ENCODE data around the gene OAS3. TPM values are rescaled to one million over a fixed set of nuclear protein-coding genes. Genes with fewer than 3 reads are reported as not detected.

The OAS3 gene
- total RNA-seq, 1 experiment from 2014 or later, result 17.4 TPM

GRCh38 chr12:112946236-112947000, 8.1 kb downstream of the OAS3 start:
- Histone ChIP-seq H2AFZ (no peak overlapping the region), H3K27ac (no peak overlapping the region), H3K36me3 (ENCODE audit: low read depth) (no peaks in the 10 kb centered on the region), H3K4me3 (no peak overlapping the region), H3F3A (ENCODE audit: insufficient read depth, low read depth) (no peaks in the 10 kb centered on the region), H3K4me2 (no peak overlapping the region), H3K9me2 (ENCODE audit: insufficient read depth) (no peaks in the 10 kb centered on the region), H3K27me3 (ENCODE audit: insufficient read depth, low read depth) (no peaks in the 10 kb centered on the region), H4K20me1 (ENCODE audit: insufficient read depth) (no peaks in the 10 kb centered on the region), H3K79me2 (ENCODE audit: low read depth) (no peaks in the 10 kb centered on the region), H3K4me1 (replicated peaks; ENCODE audit: insufficient read depth) (no peaks in the 10 kb centered on the region), H3K9me3 (ENCODE audit: insufficient read depth, low read depth) (no peaks in the 10 kb centered on the region)
- ChIA-PET POLR2A (ENCODE audit: unreplicated experiment) (no interaction called here), CTCF (no interaction called here)
- BruUV-seq (replicated peaks), result no TSS peak
- TF ChIP-seq EZH2 (IDR thresholded peaks at IDR 0.05; ENCODE audit: low read depth), result no peak
- TF ChIP-seq, protein P1, sequence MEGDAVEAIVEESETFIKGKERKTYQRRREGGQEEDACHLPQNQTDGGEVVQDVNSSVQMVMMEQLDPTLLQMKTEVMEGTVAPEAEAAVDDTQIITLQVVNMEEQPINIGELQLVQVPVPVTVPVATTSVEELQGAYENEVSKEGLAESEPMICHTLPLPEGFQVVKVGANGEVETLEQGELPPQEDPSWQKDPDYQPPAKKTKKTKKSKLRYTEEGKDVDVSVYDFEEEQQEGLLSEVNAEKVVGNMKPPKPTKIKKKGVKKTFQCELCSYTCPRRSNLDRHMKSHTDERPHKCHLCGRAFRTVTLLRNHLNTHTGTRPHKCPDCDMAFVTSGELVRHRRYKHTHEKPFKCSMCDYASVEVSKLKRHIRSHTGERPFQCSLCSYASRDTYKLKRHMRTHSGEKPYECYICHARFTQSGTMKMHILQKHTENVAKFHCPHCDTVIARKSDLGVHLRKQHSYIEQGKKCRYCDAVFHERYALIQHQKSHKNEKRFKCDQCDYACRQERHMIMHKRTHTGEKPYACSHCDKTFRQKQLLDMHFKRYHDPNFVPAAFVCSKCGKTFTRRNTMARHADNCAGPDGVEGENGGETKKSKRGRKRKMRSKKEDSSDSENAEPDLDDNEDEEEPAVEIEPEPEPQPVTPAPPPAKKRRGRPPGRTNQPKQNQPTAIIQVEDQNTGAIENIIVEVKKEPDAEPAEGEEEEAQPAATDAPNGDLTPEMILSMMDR (conservative IDR thresholded peaks at IDR 0.05), result no peak
- no peak for DNase-seq
- intact Hi-C loops (cut with micrococcal nuclease; ENCODE audit: unreplicated experiment), result no loop called here

- Histone ChIP-seq H3K9me3 (ENCODE audit: insufficient read depth, low read depth) (no peaks in the 10 kb centered on the region), H3K4me3 (no peak overlapping the region), H3K27ac (no peak overlapping the region), H4K20me1 (ENCODE audit: insufficient read depth) (no peaks in the 10 kb centered on the region), H3K4me1 (replicated peaks; ENCODE audit: insufficient read depth) (no peaks in the 10 kb centered on the region), H2AFZ (no peak overlapping the region), H3K4me2 (no peak overlapping the region), H3K27me3 (ENCODE audit: insufficient read depth, low read depth) (no peaks in the 10 kb centered on the region), H3K36me3 (ENCODE audit: low read depth) (no peaks in the 10 kb centered on the region), H3K79me2 (ENCODE audit: low read depth) (no peaks in the 10 kb centered on the region), H3F3A (ENCODE audit: insufficient read depth, low read depth) (no peaks in the 10 kb centered on the region), H3K9me2 (ENCODE audit: insufficient read depth) (no peaks in the 10 kb centered on the region)
- ChIA-PET POLR2A (ENCODE audit: unreplicated experiment) (no interaction called here), CTCF (no interaction called here)
- intact Hi-C loops (cut with micrococcal nuclease; ENCODE audit: unreplicated experiment), result no loop called here
- TF ChIP-seq EZH2 (IDR thresholded peaks at IDR 0.05; ENCODE audit: low read depth), result no peak
- TF ChIP-seq, protein P1 (conservative IDR thresholded peaks at IDR 0.05), result no peak
- no peak for DNase-seq
- no TSS peak for BruUV-seq (replicated peaks)
Observed at GRCh38 chr12:112947314-112947713, 9.0 kb downstream of the OAS3 start.

DNA sequence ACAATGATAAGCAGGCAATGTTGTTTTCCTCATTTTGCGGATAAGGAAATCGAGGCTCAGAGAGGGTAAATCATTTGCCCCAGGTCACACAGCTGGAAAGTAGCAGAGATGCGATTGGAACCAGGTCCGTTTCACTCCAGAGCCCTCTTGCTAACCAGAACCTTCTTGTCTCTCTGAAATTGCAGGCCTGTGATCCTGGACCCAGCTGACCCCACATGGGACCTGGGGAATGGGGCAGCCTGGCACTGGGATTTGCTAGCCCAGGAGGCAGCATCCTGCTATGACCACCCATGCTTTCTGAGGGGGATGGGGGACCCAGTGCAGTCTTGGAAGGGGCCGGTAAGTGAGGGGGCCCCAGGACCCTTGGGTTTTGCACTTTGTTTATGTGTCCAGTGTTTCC, 9.5 kb downstream of the OAS3 start:
- Histone ChIP-seq H3K4me2 (no peak overlapping the region), H3F3A (ENCODE audit: insufficient read depth, low read depth) (no peaks in the 10 kb centered on the region), H3K9me3 (ENCODE audit: insufficient read depth, low read depth) (no peaks in the 10 kb centered on the region), H3K27me3 (ENCODE audit: insufficient read depth, low read depth) (no peaks in the 10 kb centered on the region), H3K79me2 (ENCODE audit: low read depth) (no peaks in the 10 kb centered on the region), H3K27ac (no peak overlapping the region), H4K20me1 (ENCODE audit: insufficient read depth) (no peaks in the 10 kb centered on the region), H3K4me1 (replicated peaks; ENCODE audit: insufficient read depth) (no peaks in the 10 kb centered on the region), H2AFZ (no peak overlapping the region), H3K36me3 (ENCODE audit: low read depth) (no peaks in the 10 kb centered on the region), H3K9me2 (ENCODE audit: insufficient read depth) (no peaks in the 10 kb centered on the region), H3K4me3 (no peak overlapping the region)
- ChIA-PET CTCF (no interaction called here), POLR2A (ENCODE audit: unreplicated experiment) (no interaction called here)
- BruUV-seq (replicated peaks), result no TSS peak
- DNase-seq, result no peak
- TF ChIP-seq, protein P1 (conservative IDR thresholded peaks at IDR 0.05), result no peak
- intact Hi-C loops (cut with micrococcal nuclease; ENCODE audit: unreplicated experiment), result no loop called here
